Muscle of back (tissue), 11 donors: ENCODE measurements around the gene SLC35F6. TPM values are rescaled to one million over a fixed set of nuclear protein-coding genes. Genes with fewer than 3 reads are reported as not detected.
"Not testable (repeated sequence)": the region's sequence is repeated elsewhere in the genome, so short reads cannot be mapped to it uniquely, and the experiment has no call there.

Experiments
- DNase-seq, 3 donors: peaks; one replicate each; pipeline versions ENCODE4 v3.0.0 to v3.0.0-alpha.2; 2013
- polyA plus RNA-seq, 10 donors: library from polyadenylated mRNA; unstranded; fragments of 120-200 nt; gene quantifications; one replicate each; pipeline ENCODE4 v1.2.1, GENCODE V29; 2013; ENCODE audit not compliant: insufficient read length in 10 of 10

The SLC35F6 gene
- polyA plus RNA-seq, 10 donors = 7.5 to 10.0 (median 8.5) TPM

DNA sequence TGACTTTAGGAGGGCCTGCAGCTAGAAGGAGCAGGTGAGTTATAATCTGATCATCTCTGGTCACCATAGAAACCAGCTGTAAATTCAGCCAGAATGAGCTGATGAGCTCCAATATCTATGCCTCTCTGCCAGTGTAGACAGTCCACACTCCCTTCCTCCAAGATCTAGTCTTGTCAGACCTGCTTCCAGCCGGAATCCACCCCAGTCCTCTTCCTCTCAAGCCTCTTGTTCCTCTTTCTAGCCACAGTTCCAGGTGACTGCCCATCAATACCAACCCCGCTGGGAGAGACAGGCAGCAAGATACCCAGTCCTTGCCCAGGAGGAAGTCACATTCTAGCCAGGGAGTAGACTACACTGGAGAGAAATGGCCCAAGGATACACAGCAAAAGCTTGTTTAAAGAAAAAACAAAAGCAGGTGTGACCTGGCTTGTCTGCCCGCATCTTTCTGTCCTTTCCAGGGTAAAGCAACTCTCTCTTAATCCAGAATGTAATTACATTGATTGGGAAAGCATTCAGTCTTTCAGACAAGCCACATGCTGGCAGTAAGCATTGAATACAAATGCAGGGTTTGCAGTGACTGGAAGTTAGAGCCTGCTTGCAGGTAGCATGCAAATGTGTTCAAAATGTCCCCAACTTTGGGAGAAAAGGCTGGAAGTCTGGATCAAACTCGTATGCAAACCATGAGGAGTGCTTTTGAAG, 9.0 kb upstream of the SLC35F6 start:
- no peak for DNase-seq

DNA sequence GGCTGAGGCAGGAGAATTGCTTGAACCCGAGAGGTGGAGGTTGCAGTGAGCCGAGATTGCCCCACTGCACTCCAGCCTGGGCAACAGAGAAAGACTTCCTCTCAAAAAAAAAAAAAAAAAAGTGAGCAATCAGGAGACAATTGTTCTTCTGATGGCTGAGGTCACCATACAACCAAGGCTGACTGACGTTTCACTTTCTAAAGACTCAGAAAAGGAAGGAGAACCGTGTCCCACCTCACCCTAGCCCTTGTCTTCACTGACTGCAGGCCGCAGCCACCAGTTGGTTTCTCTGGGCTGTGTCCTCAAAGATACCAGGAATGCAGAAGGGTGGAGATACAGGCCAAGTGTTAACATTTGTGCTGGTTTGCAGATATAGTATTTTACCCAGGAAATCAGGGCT, 7.7 kb upstream of the SLC35F6 start:
- no peak for DNase-seq

DNA sequence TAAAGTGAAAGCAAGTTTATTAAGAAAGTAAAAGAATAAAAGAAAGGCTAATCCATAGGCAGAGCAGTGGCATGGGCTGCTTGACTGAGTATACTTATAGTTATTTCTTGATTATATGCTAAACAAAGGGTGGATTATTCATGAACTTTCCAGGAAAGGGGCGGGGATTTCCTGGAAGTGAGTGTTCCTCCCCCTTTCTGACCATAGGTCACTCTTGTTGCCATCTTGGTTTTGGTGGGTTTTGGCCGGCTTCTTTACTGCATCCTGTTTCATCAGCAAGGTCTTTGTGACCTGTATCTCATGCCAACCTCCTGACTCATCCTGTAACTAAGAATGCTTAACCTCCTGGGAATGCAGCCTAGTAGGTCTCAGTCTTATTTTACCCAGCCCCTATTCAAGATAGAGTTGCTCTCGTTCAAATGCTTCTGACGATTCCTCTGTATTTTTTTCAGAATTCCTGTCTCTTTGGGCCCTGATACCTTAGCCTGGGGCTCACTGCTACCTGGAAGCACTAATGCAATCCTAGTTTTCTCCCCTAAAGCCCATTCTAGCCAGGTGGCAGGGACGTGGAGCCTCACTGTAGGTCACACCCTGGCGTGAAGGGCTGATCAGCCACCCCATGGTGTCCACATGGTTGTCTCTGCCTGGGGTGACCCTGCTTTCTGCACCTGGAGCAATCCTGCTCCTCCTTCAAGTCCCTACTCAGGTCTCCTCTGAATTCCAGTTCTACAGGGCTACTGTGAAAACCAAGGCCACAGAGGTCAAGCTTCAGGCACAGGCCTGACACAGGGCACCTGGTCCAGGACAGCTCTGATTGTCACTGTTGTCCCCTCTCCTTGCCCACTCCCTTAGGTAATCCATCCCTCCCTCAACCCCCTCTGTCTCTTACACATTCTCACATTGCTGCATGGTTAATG, 6.0 kb upstream of the SLC35F6 start:
- peak in 1 of 3 donors; percentile 95 for DNase-seq

DNA sequence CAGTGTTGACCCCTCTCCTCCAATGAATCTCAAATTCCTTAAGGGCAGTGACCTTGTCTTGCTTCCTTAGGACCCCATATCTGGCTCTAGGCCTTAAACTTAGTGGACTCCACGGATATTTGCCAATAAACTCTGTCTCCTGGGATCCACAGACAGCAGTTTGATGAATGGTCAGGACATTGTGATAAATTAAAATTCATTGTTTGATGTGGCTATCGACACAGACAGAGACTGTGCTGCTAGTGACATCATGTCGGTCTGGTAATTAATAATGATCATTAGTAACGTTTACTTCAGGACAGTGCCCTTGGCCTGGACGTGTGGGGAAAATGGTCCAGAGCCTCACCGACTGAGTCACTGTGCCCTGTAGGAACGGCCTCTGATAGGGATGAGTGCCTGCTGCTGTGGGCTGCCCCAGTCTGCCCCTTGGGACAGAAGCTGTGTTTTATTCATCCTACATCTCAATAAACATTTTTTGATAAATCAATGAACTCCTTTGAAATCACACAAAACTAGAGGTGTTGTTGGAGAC, 5.2 kb upstream of the SLC35F6 start:
- no peak for DNase-seq

DNA sequence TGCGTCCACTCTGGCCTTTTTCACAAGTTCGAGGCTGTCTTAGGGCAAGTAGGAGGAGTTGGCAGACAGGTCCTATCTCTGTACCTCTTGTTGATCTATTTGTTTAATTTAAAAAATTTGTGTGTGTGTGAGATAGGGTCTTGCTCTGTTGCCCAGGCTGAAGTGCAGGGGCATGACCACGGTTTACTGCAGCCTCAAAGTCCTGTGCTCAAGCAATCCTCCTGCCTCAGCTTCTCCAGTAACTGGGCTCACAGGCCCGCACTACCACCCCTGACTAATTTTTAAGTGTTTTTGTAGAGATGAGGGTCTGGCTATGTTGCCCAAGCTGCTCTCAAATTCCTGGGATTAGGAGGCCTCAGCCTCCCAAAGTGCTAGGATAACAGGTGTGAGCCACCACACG, 4.2 kb upstream of the SLC35F6 start:
- no peak for DNase-seq

DNA sequence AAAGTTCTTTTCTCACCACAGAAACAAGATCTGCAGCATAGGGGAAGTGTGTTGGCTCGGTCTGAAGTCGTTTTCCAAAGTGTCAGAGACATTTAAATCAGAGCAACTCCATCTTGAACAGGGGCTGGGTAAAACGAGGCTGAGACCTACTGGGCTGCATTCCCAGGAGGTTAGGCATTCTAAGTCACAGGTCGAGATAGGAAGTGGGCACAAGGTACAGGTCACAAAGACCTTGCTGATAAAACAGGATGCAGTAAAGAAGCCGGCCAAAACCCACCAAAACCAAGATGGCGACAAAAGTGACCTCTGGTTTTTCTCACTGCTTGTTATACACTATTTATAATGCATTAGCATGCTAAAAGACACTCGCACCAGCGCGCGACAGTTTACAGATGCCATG, 3.1 kb upstream of the SLC35F6 start:
- not testable (repeated sequence) for DNase-seq

DNA sequence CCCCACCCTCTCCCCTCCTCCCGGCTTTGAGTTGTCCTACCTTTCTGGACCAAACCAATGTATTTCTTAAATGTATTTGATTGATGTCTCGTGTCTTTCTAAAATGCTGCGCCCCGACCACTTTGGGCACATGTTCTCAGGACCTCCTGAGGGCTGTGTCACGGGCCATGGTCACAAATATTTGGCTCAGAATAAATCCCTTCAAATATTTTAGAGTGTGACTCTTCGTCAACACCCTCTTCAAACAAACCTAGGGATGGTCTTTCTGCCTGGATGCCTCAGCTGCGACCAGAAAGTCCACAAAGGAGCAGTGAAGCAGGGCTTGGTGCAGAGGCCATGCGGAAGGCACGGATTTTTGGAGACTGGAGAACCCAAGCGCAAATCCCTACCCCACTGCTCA, 1.1 kb upstream of the SLC35F6 start:
- DNase-seq = no peak

DNA sequence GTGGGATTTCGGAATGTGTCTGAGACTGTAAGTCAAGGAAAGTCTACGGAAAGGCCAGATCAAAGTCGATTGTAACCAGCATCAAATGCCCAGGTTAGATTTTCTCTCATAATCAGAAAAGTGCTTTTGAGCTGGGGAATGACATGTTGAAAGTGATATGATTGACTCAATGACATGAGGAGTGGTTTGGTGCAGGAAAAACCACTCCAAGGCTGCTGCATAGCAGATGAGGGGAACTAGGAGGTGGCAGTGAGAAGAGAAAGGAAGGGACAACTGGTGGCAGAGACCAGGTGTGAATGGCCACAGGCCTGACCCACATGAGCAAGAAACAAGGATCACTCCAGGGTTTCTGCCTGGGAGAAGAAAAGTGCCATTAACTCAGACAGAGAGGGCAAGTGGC, 822 bp downstream of the SLC35F6 start:
- DNase-seq = no peak

DNA sequence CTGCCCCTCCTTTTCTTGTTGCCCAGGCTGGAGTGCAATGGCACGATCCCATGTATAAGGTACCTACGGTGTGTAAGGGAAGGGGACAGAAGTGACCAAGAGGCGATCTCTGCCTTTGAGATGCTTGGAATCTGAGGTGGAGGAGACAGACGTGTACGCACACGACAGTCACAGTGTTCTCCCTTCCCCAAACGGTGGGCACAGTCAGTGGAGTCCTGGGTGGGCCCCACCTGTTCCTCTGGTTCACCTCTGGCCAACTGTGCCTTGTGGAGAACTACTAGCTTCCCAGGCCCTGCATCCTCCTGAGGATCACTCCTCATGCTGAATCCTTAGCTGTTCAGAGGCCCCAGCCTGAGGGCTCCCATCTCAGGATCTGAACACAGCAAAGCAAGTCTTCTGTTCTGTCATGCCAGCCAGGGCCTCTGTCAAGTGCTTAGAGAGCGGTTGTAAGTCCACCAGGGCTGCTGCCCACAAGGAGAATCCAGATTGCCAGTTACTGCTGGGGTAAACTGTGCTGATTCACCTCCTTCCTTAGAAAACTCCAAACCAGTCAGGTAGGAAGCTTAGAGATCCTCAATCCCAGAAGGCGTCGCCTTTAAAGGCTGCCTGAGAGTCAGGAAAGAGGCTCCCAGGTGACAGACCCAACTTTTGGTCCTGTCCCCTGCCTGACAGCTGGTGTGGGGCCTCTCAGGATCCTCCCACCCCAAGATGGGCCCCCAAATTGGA, 1.6 kb downstream of the SLC35F6 start:
- DNase-seq = no peak

DNA sequence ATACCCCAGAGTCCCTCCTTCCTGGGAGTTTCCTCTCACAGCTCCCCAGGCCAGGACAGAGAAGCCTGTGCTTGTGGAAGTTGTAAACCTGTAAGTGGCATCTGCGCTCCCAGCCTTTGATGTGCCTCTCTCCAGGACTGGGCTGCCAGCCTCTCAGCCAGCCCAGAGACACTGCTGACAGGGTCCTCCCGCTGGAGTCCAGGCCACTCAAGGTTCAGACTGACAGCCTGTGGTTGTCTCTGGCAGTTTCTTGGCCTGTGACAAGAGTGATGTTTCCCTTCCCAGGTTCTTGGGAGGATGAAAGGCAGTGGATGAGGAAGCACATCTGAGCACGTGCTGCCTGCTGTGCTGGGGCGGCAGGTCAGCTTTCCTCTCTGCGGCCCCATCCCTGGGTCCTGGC, 3.0 kb downstream of the SLC35F6 start:
- no peak for DNase-seq

DNA sequence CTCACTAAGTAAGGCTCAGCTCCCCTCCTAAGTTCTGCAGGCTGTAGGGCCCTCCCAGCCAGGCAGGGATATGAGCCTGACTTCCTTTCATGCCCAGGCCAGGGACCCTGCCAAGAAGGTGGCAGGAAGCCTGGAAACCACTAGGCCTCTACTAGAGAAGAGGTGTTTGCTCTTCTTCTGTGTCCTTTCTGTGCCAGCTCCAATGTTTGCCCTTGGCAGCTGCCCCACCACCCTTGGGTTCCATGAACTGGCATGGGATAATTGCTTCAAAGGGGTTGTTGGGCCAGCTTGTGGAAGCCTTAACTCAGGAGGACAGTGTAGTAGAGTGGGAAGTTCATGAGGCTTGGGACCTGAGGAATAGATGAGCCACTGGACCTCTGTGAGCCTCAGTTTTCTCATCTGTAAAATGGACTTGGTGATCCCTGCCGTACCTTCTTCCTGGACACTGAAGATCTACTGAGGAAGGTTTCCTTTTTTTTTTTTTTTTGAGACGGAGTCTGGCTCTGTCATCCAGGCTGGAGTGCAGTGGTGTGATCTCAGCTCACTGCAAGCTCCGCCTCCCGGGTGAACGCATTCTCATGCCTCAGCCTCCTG, 3.9 kb downstream of the SLC35F6 start:
- no peak for DNase-seq

DNA sequence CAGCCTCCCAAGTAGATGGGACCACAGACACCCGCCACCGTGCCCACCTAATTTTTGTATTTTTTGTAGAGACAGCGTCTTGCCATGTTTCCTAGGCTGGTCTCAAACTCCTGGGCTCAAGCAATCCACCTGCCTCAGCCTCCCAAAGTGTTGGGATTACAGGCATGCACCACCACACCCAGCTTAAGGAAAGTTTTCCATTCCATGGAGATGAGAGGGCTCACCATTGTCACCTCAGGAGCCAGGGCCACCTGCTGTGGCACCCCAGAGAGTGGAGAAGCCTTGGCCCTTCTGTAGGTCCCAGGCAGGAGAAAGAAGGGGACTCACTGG, 4.6 kb downstream of the SLC35F6 start:
- no peak for DNase-seq

DNA sequence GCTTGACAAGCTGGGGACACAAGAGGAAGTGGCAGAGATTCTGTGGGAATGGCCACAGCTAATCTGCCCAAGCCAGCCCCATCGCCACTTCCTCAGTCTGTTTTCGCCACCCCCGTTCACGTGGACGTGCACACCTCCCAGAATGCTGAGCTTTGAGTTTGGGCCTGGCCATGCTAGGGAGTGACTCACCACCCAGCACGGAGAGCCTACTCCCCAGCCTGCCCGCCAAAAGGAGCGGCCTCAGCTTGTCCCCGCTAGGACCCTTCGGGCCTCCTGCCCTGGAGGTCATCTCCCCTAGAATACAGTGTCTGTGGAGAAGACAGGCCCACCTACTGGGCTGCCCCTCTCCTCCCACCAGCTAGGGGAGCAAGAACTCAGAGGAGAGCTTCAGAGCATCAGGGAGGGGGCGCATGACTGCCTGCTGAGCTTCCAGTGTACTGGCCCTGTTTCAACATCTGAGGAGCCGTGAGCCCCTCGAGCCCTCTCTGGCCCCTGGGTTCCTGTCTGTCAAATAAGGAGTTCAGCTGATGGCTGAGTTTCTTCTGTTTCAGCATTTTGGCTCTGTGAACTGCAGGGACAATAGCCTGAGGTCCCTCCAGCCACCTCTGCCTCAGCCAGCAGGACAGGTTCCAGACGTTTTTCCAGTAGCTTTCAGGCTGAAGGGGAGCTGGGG, 5.1 kb downstream of the SLC35F6 start:
- DNase-seq = peak in 2 of 3 donors; percentile 36 to 66

DNA sequence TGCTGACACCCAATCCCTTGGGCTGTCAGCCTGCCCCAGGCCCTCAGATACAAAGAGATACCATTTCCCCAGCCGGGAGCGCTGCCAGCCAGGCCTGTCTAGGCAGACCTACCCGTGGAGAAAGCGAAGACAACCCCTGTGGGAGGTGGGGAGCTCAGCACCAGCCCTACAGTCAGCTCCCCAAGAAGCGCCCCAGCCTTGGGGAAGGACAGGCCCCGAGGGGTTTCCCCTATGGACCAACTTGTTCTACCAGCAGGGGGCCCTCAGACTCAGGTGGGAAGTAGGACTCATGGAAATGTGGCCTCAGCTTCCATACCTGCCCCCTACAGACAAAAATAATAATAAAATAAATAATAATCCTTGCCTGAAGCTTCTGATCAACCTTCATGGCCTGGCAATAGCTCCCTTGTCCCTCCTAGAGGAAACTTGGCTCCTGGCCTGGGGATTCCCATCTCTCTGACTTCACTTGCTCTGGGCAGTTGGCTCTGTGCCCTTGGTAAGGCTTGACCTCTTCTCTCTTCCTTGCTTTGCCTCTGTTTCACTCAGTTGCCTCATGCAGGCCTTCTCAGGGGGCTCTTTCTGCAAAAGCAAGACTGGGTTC, 7.0 kb downstream of the SLC35F6 start:
- DNase-seq = peak; percentile 39 to 52 (median 47)

DNA sequence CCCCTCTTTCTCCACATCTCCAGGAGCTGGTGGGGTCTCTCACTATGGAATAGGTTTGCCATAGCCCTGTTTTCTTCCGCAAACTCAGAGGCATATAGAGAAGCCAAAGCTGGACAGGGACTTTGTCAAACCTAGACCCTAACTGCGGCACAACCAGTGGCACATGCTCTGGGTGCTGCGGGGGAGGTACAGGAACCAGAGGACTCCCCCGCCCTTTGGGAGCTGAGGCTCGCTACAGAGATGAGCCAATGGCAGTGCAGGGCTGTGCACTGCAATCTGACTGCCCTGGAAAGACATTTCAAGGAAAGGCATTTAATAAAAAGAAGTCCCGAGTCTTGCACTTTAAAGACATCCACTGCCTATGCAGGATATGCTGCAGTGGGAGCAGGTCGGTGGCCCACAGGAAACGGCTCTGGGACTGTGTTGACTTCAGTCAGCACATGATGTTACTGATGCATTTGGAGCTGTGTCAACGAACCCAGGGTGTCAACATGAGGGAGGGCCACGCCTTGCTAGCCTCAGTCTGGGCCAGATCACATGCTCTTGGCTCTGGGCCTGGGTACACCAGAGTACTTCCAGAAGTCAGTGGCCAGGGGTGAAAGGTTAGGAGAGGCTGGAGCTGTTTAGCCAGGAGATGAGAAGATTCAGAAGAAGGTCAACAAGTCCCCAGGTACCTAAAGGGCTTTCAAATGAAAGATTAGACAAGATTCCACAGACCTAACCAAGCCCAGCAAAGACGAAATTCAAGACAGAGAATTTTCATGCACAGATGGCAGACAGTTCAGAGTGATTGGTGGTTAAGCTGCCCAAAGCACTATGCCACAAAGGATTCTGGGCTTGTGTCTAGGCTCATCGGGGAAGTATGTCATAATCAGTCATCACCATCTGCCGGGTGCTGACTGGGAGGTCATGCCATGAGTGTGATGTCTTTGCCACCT, 8.2 kb downstream of the SLC35F6 start:
- DNase-seq = peak; percentile 66 to 70 (median 69)

DNA sequence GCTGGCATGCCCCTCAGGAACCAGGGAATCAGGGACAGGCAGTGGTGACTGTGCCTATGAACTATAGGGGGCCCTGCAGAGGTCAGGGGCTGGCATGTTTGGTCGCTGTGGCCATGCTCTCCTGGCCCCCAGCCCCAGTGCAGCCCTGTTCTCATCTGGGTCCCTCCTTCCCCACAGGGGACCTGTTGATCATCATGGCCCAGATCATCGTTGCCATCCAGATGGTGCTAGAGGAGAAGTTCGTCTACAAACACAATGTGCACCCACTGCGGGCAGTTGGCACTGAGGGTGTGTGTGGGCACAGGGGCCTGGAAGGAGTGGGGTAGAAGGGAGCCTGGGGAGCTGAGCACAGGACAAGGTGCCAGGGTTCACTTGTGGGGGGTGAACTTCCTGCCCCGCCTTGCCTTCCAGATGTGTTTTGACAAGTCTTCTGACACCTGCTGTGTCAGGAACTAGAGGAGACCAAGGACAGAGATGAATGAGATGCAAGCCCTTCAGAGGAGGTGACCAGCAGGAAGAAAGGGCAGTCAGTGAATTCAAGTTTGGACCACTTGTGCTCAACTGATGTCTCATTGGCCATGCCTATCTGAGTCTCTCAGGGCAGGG, 12.2 kb downstream of the SLC35F6 start:
- no peak for DNase-seq

DNA sequence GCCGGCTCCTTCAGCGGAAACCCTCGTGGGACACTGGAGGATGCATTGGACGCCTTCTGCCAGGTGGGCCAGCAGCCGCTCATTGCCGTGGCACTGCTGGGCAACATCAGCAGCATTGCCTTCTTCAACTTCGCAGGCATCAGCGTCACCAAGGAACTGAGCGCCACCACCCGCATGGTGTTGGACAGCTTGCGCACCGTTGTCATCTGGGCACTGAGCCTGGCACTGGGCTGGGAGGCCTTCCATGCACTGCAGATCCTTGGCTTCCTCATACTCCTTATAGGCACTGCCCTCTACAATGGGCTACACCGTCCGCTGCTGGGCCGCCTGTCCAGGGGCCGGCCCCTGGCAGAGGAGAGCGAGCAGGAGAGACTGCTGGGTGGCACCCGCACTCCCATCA, 14.0 kb downstream of the SLC35F6 start:
- no peak for DNase-seq

DNA sequence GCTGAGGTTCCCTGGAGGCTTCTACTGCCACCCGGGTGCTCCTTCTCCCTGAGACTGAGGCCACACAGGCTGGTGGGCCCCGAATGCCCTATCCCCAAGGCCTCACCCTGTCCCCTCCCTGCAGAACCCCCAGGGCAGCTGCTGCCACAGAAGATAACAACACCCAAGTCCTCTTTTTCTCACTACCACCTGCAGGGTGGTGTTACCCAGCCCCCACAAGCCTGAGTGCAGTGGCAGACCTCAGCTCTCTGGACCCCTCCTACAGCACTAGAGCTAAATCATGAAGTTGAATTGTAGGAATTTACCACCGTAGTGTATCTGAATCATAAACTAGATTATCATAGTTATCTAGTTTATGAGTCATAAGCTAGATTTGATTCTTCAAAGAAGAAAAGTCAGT, 14.4 kb downstream of the SLC35F6 start:
- DNase-seq = no peak

DNA sequence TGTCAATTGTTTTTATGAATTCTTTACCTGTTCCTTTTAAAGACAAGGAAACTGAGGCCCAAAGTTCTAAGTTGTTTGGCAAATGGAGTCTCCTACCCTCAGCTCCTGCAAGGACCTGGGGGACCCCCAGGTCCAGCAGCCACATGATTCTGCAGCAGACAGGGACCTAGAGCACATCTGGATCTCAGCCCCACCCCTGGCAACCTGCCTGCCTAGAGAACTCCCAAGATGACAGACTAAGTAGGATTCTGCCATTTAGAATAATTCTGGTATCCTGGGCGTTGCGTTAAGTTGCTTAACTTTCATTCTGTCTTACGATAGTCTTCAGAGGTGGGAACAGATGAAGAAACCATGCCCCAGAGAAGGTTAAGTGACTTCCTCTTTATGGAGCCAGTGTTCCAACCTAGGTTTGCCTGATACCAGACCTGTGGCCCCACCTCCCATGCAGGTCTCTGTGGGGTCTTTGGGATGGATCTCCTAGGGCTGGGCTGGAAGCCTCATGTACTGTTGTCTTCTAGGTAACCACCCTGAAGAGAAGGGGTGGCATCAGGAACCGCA, 16.2 kb downstream of the SLC35F6 start:
- no peak for DNase-seq
